Activated T-helper 2 cell treated with anti-CD3 and anti-CD28 coated beads, Interferon-gamma antibody, Interleukin-2, Interleukin-4, amounts not matched to agents 10 μg/mL and 5 μg/mL and 100 μg/mL, durations not matched to agents 14 hours and 24 hours and 36 hours (primary cell): ENCODE results near the gene USP34. TPM values are rescaled to one million over a fixed set of nuclear protein-coding genes. Genes with fewer than 3 reads are reported as not detected.

Source experiments
- DNase-seq: peaks from one replicate; pipeline ENCODE4 v3.0.0; 2021; ENCODE audit warnings: low spot score
- H3K27ac Mint-ChIP-seq: one replicate; pipeline ENCODE4 v1.8.0; 2021; ENCODE audit warnings: mixed read lengths
- H3K27me3 Mint-ChIP-seq: one replicate; pipeline ENCODE4 v1.8.0; 2021; ENCODE audit warnings: low read depth, mixed read lengths
- H3K36me3 Mint-ChIP-seq: one replicate; pipeline ENCODE4 v1.8.0; 2021; ENCODE audit warnings: low read depth, mixed read lengths
- H3K4me1 Mint-ChIP-seq: one replicate; pipeline ENCODE4 v1.8.0; 2021; ENCODE audit warnings: low read depth, mixed read lengths
- H3K4me3 Mint-ChIP-seq: one replicate; pipeline ENCODE4 v1.8.0; 2021; ENCODE audit warnings: low read depth, mild to moderate bottlenecking, moderate library complexity, mixed read lengths
- H3K9me3 Mint-ChIP-seq: one replicate; pipeline ENCODE4 v1.8.0; 2021; ENCODE audit warnings: mixed read lengths
- intact Hi-C: fragments of 100-400 bp; cut with micrococcal nuclease; formaldehyde crosslinking; loops from one replicate; pipeline ENCODE4 v1.15.1; 2023
- total RNA-seq: library from RNA; stranded (reverse); gene quantifications from 2 replicates; pipeline ENCODE4 v1.2.3, GENCODE V29; 2022

Gene USP34
- total RNA-seq, 1 donor from 2014 or later: 89.3 TPM

GRCh38 chr2:61291851-61292575 lies 178.9 kb downstream of the USP34 start:
- DNase-seq: no peak
- Mint-ChIP-seq H3K9me3 (no peaks in the 10 kb centered on the region), H3K36me3 (peaks cover 50% of the 10 kb centered on the region), H3K27me3 (no peaks in the 10 kb centered on the region), H3K27ac (no peak overlapping the region), H3K4me1 (peaks cover 18% of the 10 kb centered on the region), H3K4me3 (no peak overlapping the region)
- intact Hi-C loops: no loop called here

GRCh38 chr2:61288070-61288841 lies 182.6 kb downstream of the USP34 start:
- H3K27ac Mint-ChIP-seq: no peak overlapping the region
- intact Hi-C loops: no loop called here
- DNase-seq: no peak
- peaks cover 39% of the 10 kb centered on the region for H3K36me3 Mint-ChIP-seq
- H3K27me3 Mint-ChIP-seq: no peaks in the 10 kb centered on the region
- peaks cover 18% of the 10 kb centered on the region for H3K4me1 Mint-ChIP-seq
- H3K4me3 Mint-ChIP-seq: no peak overlapping the region
- no peaks in the 10 kb centered on the region for H3K9me3 Mint-ChIP-seq

- H3K36me3 Mint-ChIP-seq: peaks cover 42% of the 10 kb centered on the region
- DNase-seq: no peak
- intact Hi-C loops: no loop called here
- peaks cover 16% of the 10 kb centered on the region for H3K4me1 Mint-ChIP-seq
- H3K4me3 Mint-ChIP-seq: no peak overlapping the region
- no peaks in the 10 kb centered on the region for H3K9me3 Mint-ChIP-seq
- no peaks in the 10 kb centered on the region for H3K27me3 Mint-ChIP-seq
- no peak overlapping the region for H3K27ac Mint-ChIP-seq
Observed at GRCh38 chr2:61287254-61287653, 183.6 kb downstream of the USP34 start.

GRCh38 chr2:61283443-61284160 lies 187.3 kb downstream of the USP34 start:
- no peak overlapping the region for H3K4me3 Mint-ChIP-seq
- peaks cover 4% of the 10 kb centered on the region for H3K4me1 Mint-ChIP-seq
- no peaks in the 10 kb centered on the region for H3K9me3 Mint-ChIP-seq
- peaks cover 34% of the 10 kb centered on the region for H3K36me3 Mint-ChIP-seq
- intact Hi-C loops: no loop called here
- DNase-seq: no peak
- no peaks in the 10 kb centered on the region for H3K27me3 Mint-ChIP-seq
- H3K27ac Mint-ChIP-seq: no peak overlapping the region

- no peaks in the 10 kb centered on the region for H3K27me3 Mint-ChIP-seq
- no peak for DNase-seq
- no peak overlapping the region for H3K27ac Mint-ChIP-seq
- peaks cover 44% of the 10 kb centered on the region for H3K36me3 Mint-ChIP-seq
- intact Hi-C loops: no loop called here
- no peak overlapping the region for H3K4me3 Mint-ChIP-seq
- peaks cover 4% of the 10 kb centered on the region for H3K4me1 Mint-ChIP-seq
- H3K9me3 Mint-ChIP-seq: no peaks in the 10 kb centered on the region
Observed at GRCh38 chr2:61282104-61282590, 188.7 kb downstream of the USP34 start.

GRCh38 chr2:61281321-61281720 lies 189.6 kb downstream of the USP34 start:
- Mint-ChIP-seq H3K36me3 (peaks cover 51% of the 10 kb centered on the region), H3K4me1 (peaks cover 6% of the 10 kb centered on the region), H3K27ac (no peak overlapping the region), H3K27me3 (no peaks in the 10 kb centered on the region), H3K4me3 (no peak overlapping the region), H3K9me3 (no peaks in the 10 kb centered on the region)
- no peak for DNase-seq
- intact Hi-C loops: no loop called here

- no peaks in the 10 kb centered on the region for H3K27me3 Mint-ChIP-seq
- H3K27ac Mint-ChIP-seq: peak overlapping the region; percentile 25
- H3K36me3 Mint-ChIP-seq: peaks cover 49% of the 10 kb centered on the region
- intact Hi-C loops: no loop called here
- no peak overlapping the region for H3K4me3 Mint-ChIP-seq
- H3K9me3 Mint-ChIP-seq: no peaks in the 10 kb centered on the region
- DNase-seq: no peak
- peaks cover 3% of the 10 kb centered on the region for H3K4me1 Mint-ChIP-seq
Observed at GRCh38 chr2:61277756-61278155, 193.1 kb downstream of the USP34 start.

GRCh38 chr2:61275575-61276184 lies 195.2 kb downstream of the USP34 start:
- no peaks in the 10 kb centered on the region for H3K9me3 Mint-ChIP-seq
- no peak for DNase-seq
- H3K4me3 Mint-ChIP-seq: no peak overlapping the region
- H3K36me3 Mint-ChIP-seq: peaks cover 49% of the 10 kb centered on the region
- intact Hi-C loops: no loop called here
- no peaks in the 10 kb centered on the region for H3K27me3 Mint-ChIP-seq
- H3K4me1 Mint-ChIP-seq: peaks cover 8% of the 10 kb centered on the region
- H3K27ac Mint-ChIP-seq: no peak overlapping the region

- H3K4me1 Mint-ChIP-seq: peaks cover 8% of the 10 kb centered on the region
- peak overlapping the region; percentile 16 for H3K27ac Mint-ChIP-seq
- H3K4me3 Mint-ChIP-seq: no peak overlapping the region
- H3K36me3 Mint-ChIP-seq: peaks cover 43% of the 10 kb centered on the region
- DNase-seq: no peak
- intact Hi-C loops: no loop called here
- no peaks in the 10 kb centered on the region for H3K9me3 Mint-ChIP-seq
- no peaks in the 10 kb centered on the region for H3K27me3 Mint-ChIP-seq
Observed at GRCh38 chr2:61272421-61273070, 198.3 kb downstream of the USP34 start.

- peaks cover 12% of the 10 kb centered on the region for H3K4me1 Mint-ChIP-seq
- peaks cover 53% of the 10 kb centered on the region for H3K36me3 Mint-ChIP-seq
Observed at GRCh38 chr2:61268249-61268648, 202.6 kb downstream of the USP34 start.

GRCh38 chr2:61266632-61267505 lies 204.0 kb downstream of the USP34 start:
- H3K4me3 Mint-ChIP-seq: no peak overlapping the region
- peaks cover 55% of the 10 kb centered on the region for H3K36me3 Mint-ChIP-seq
- no peak for DNase-seq
- H3K27ac Mint-ChIP-seq: no peak overlapping the region
- intact Hi-C loops: no loop called here
- H3K4me1 Mint-ChIP-seq: peaks cover 5% of the 10 kb centered on the region
- H3K9me3 Mint-ChIP-seq: no peaks in the 10 kb centered on the region
- H3K27me3 Mint-ChIP-seq: no peaks in the 10 kb centered on the region

More at GRCh38 chr2:61268249-61268648, 202.6 kb downstream of the USP34 start:
- no peak overlapping the region for H3K4me3 Mint-ChIP-seq
- no peak overlapping the region for H3K27ac Mint-ChIP-seq
- intact Hi-C loops: no loop called here
- no peaks in the 10 kb centered on the region for H3K9me3 Mint-ChIP-seq
- DNase-seq: no peak
- H3K27me3 Mint-ChIP-seq: no peaks in the 10 kb centered on the region
